Pancreas (tissue), 10 donors: Measurements from ENCODE around the gene INHBB. TPM values are rescaled to one million over a fixed set of nuclear protein-coding genes. Genes with fewer than 3 reads are reported as not detected.

Source experiments
- ATAC-seq, 4 donors: fragments of 200-7000 bp; cut with Tn5 transposase; one replicate each; pipeline versions ENCODE4 v1.8.0 to v1.9.1; 2020; ENCODE audit warnings: mild to moderate bottlenecking in 4 of 4, moderate library complexity in 4 of 4
- DNase-seq, 6 donors: peaks; one replicate each; pipeline ENCODE4 v3.0.0-alpha.2; 2020
- FAIRE-seq: peaks from 2 replicates; lab custom pipeline; 2012; peaks lifted over from hg19 to GRCh38; lab: Jason Lieb, UNC
- H3K27ac ChIP-seq, 4 donors: fragments of 200-600 bp; sonication (generic); 1 replicate in 3 of 4; 2 replicates in 1 of 4; pipeline versions ENCODE4 v1.5.0 to v1.8.0; 2020
- H3K27me3 ChIP-seq, 4 donors: fragments of 200-600 bp; one replicate each; pipeline ENCODE4 v1.8.0; 2021
- H3K36me3 ChIP-seq, 3 donors: fragments of 200-600 bp; sonication (generic) in 1 of 3; one replicate each; pipeline versions ENCODE4 v1.5.0 to v1.8.0; 2020 to 2021
- H3K4me1 ChIP-seq, 3 donors: fragments of 200-600 bp; one replicate each; pipeline ENCODE4 v1.8.0; 2021
- H3K4me3 ChIP-seq, 4 donors: fragments of 200-600 bp; sonication (generic) in 2 of 4; one replicate each; pipeline versions ENCODE4 v1.5.0 to v1.8.0; 2020 to 2021
- H3K9me3 ChIP-seq, 4 donors: fragments of 200-600 bp; one replicate each; pipeline ENCODE4 v1.8.0; 2021
- CTCF ChIP-seq, 4 donors: fragments of 200-600 bp; sonication (generic) in 3 of 4; IDR thresholded peaks; one replicate each; pipeline versions ENCODE4 v1.5.0 to v1.8.0; 2021; ENCODE audit warnings: antibody characterized with exemption in 4 of 4
- WGBS, 2 donors: extraction: QIAGEN DNeasy Blood & Tissue Kit; methylation state at CpG; one replicate each; pipeline ENCODE4 v1.1.7; 2013; 5-methylcytosine and 5-hydroxymethylcytosine counted together
- intact Hi-C, 3 donors: fragments of 100-400 bp; cut with DNase I; formaldehyde crosslinking; loops; one replicate each; pipeline versions ENCODE4 v1.11.1 to v1.14.2; 2022
- polyA plus RNA-seq, 2 donors: library from polyadenylated mRNA; stranded (reverse); fragments of 200-250 nt; gene quantifications; one replicate each; pipeline ENCODE4 v1.2.3, GENCODE V29; 2013
- total RNA-seq, 6 donors: library from RNA; stranded (reverse); fragmentation: NEBNext Ultra II Directional in 4 of 6; extraction: Animal tissue kit (Norgen Biotek cat#: 25700) in 4 of 6; gene quantifications; one replicate each; pipeline versions ENCODE4 v1.2.1 to v1.2.4, GENCODE V29; 2021 to 2023
- donor health status: healthy with polysubstance abuse.
- donor health status: DM: no; HTN: no; CAD: no; lungs with moderate emphysema.
- donor health status: DM: no; HTN: no; CAD: no.
- donor health status: control.
- donor health status: control.
- donor health status: Bipolar disorder and iron deficiency.
- donor health status: DM: yes; HTN: yes; CAD: no.
- donor health status: DM: no; HTN: no; CAD: no.
- donor health status: DM: no; HTN: no; CAD: no.
- donor health status: DM: yes; HTN: yes; CAD: no.

The INHBB gene
- total and polyA plus RNA-seq, 8 donors = 0.59 to 5.1 (median 2.5) TPM

DNA sequence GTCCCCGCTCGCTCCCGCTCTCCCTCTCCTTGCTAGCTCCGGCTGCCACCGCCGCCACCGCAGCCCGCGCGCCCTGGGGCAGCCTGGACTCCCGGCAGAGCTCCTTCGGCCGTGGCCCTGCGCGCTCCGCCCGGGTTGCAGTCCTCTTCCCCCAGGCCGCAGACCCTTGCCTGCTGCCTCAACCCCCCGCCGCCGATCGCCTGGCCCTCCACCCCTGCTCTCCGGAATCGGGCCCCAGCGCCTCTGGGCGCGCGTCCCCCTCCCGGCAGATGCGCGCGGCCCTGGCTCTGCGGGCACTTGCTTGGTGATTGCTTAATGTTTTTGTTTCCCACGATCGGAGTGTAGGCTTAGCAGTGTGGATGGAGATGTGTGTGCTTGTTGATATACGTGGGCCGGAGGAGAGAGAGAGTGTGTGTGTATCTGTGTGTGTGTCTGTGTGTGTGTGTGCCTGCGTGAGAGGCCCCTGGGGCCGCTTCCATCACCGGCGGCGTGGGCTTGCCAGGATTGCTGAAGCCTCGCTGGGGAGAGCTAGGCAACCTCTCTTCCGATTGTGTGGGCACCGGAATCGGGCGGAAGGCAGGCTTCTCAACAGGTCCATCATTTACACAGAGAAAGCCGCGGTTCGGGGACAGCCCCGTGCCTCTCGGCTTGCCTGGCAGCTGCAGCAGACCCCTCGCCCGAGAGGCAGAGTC is 877 bp downstream of the INHBB start:
- no peak for FAIRE-seq
- no peaks in the 10 kb centered on the region for H3K36me3 ChIP-seq
- peak in 2 of 6 donors; percentile 29 to 69 for DNase-seq
- no peak overlapping the region for H3K27ac ChIP-seq
- H3K4me1 ChIP-seq = peaks cover 13 to 14% (median 13%) of the 10 kb centered on the region in 3 donors
- TF ChIP-seq CTCF (IDR thresholded peaks at IDR 0.05) = no peak
- H3K27me3 ChIP-seq = peaks cover 0 to 10% (median 0%) of the 10 kb centered on the region in 4 donors
- intact Hi-C loops = loop anchor here in 1 of 3 donors (10.0 kb wide), 1 partner anchor 178 kb away; no protein-coding TSS in a partner anchor
- 5 to 6% methylated on average over 45 to 54 of the region's 54 CpGs for WGBS, 2 donors
- ATAC-seq = peak in 1 of 4 donors; percentile 5
- H3K9me3 ChIP-seq = no peaks in the 10 kb centered on the region
- H3K4me3 ChIP-seq = peak overlapping the region in 2 of 4 donors; percentile 34 to 39

- DNase-seq (peak in 1 of 6 donors; percentile 12), FAIRE-seq (no peak), ATAC-seq (no peak)
- Histone ChIP-seq H3K27me3 (peaks cover 0 to 10% (median 0%) of the 10 kb centered on the region in 4 donors), H3K4me1 (peaks cover 13 to 14% (median 13%) of the 10 kb centered on the region in 3 donors), H3K36me3 (no peaks in the 10 kb centered on the region), H3K27ac (no peak overlapping the region), H3K4me3 (peak overlapping the region in 2 of 4 donors; percentile 34 to 39), H3K9me3 (no peaks in the 10 kb centered on the region)
- 30% methylated on average over 27 of the region's 27 CpGs for WGBS, 2 donors
- intact Hi-C loops = loop anchor here in 1 of 3 donors (10.0 kb wide), 1 partner anchor 177 kb away; no protein-coding TSS in a partner anchor
- TF ChIP-seq CTCF (IDR thresholded peaks at IDR 0.05) = no peak
Measured at GRCh38 chr2:120347396-120348060, 1.6 kb downstream of the INHBB start.

GRCh38 chr2:120348134-120348736 is 2.3 kb downstream of the INHBB start:
- Histone ChIP-seq H3K4me1 (peaks cover 9 to 13% (median 11%) of the 10 kb centered on the region in 3 donors), H3K36me3 (no peaks in the 10 kb centered on the region), H3K4me3 (no peak overlapping the region), H3K27ac (no peak overlapping the region), H3K9me3 (no peaks in the 10 kb centered on the region), H3K27me3 (peaks cover 0 to 10% (median 0%) of the 10 kb centered on the region in 4 donors)
- 36 to 44% methylated on average over 7 of the region's 7 CpGs for WGBS, 2 donors
- peak in 1 of 6 donors; percentile 39 for DNase-seq
- intact Hi-C loops = loop anchor here in 1 of 3 donors (10.0 kb wide), 1 partner anchor 177 kb away; no protein-coding TSS in a partner anchor
- FAIRE-seq = no peak
- no peak for TF ChIP-seq CTCF (IDR thresholded peaks at IDR 0.05)
- ATAC-seq = peak in 3 of 4 donors; percentile 43 to 67 (median 61)

GRCh38 chr2:120348737-120349439 is 3.0 kb downstream of the INHBB start:
- Histone ChIP-seq H3K4me1 (peaks cover 2 to 8% (median 4%) of the 10 kb centered on the region in 3 donors), H3K27ac (no peak overlapping the region), H3K9me3 (no peaks in the 10 kb centered on the region), H3K4me3 (no peak overlapping the region), H3K27me3 (peaks cover 0 to 10% (median 0%) of the 10 kb centered on the region in 4 donors), H3K36me3 (no peaks in the 10 kb centered on the region)
- TF ChIP-seq CTCF (IDR thresholded peaks at IDR 0.05) = no peak
- WGBS, 2 donors = 83% methylated on average over 27 of the region's 27 CpGs
- ATAC-seq (no peak), DNase-seq (no peak), FAIRE-seq (no peak)
- intact Hi-C loops = loop anchor here in 1 of 3 donors (10.0 kb wide), 1 partner anchor 176 kb away; no protein-coding TSS in a partner anchor
